ENCODE results near the gene KCND2.
A peak's percentile ranks its signal among the peaks of the same experiment; 100 is the strongest.

The KCND2 gene

DNA sequence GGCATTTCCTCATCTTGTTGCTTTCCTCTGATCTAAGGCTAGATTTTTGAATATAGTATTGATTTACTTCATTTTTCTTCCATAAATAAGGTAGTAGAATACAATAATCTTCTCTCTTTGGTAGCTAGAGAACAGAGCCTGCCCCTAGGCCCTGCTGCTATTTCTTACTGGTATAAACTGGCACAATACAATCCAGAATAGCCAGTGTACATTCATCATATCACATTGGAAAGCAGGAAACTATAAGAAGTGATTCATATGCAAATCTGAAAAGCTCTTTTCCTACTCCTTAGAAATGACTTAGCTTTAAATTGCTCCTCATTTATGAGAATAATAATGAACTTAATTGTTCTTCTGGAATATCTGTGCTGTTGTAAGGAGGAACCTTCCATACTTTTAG, 100.2 kb downstream of the KCND2 start:
- no peak for TF ChIP-seq CTCF (conservative IDR thresholded peaks at IDR 0.05; ENCODE audit: low read depth, low read length)
- DNase-seq (ENCODE audit: low read depth) = no peak
- H3K4me3 ChIP-seq (ENCODE audit: low read depth, low read length) = no peak overlapping the region

GRCh38 chr7:120394595-120394994, 121.6 kb downstream of the KCND2 start:
- H3K4me3 ChIP-seq (ENCODE audit: low read depth, low read length) = no peak overlapping the region
- DNase-seq (ENCODE audit: low read depth) = no peak
- no peak for TF ChIP-seq CTCF (conservative IDR thresholded peaks at IDR 0.05; ENCODE audit: low read depth, low read length)

DNA sequence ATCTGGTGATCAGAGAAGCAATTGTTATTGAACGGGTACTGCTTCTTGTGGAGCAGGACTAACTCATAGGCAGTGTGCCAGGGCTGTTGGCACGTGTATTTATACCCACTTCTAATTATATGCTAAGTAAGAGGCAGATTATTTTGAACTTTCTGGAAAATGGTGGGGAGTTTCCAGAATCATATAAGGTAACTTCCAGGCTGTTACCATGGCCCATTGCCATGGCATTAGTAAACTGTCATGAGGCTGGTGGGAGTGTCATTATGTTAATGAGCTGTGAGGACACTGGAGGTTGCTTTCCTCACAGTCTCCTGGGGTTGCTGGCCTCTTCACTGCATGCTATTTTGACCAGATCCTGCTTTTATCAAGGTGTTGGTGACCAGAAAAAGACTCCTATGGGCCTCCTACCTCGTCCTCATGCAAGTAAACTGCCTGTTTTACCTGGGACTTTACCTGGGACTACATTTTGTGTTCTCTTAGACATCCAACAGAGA, 122.6 kb downstream of the KCND2 start:
- no peak for TF ChIP-seq CTCF (conservative IDR thresholded peaks at IDR 0.05; ENCODE audit: low read depth, low read length)
- DNase-seq (ENCODE audit: low read depth) = no peak
- H3K4me3 ChIP-seq (ENCODE audit: low read depth, low read length) = no peak overlapping the region

- no peak for DNase-seq (ENCODE audit: low read depth)
- no peak overlapping the region for H3K4me3 ChIP-seq (ENCODE audit: low read depth, low read length)
- TF ChIP-seq CTCF (conservative IDR thresholded peaks at IDR 0.05; ENCODE audit: low read depth, low read length) = no peak
These were observed 125.5 kb downstream of the KCND2 start for GRCh38 chr7:120398284-120399000.

DNA sequence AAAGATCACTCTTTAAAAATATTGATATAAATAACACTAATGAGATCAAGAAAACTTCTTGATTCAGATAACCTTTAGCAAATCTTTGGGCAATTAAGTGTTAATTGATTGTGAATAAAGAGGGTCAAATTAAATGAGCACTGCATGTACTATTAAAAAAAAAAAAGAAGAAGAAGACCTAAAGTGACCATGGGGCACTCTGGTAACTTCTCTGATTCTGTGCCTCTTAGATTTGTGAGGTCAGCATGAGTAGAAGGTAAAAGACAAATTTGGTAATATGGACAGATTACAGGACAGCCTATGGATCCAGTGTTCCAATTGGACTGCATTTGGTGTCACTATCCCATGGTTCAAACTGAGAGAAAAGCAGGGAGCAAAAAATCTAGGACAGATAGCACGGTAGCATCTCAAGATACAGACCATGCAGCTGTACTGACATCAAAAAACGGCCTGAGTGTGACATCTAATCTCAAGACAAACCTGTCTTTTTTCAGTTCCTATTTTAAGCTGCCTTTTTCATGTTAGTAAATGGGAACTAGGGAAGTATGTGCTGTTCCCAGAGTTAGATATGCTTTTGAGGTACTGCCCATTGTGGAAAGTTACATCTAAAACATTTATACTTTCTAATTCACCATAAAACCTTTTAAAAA, 128.0 kb downstream of the KCND2 start:
- no peak for TF ChIP-seq CTCF (conservative IDR thresholded peaks at IDR 0.05; ENCODE audit: low read depth, low read length)
- DNase-seq (ENCODE audit: low read depth) = no peak
- no peak overlapping the region for H3K4me3 ChIP-seq (ENCODE audit: low read depth, low read length)

DNA sequence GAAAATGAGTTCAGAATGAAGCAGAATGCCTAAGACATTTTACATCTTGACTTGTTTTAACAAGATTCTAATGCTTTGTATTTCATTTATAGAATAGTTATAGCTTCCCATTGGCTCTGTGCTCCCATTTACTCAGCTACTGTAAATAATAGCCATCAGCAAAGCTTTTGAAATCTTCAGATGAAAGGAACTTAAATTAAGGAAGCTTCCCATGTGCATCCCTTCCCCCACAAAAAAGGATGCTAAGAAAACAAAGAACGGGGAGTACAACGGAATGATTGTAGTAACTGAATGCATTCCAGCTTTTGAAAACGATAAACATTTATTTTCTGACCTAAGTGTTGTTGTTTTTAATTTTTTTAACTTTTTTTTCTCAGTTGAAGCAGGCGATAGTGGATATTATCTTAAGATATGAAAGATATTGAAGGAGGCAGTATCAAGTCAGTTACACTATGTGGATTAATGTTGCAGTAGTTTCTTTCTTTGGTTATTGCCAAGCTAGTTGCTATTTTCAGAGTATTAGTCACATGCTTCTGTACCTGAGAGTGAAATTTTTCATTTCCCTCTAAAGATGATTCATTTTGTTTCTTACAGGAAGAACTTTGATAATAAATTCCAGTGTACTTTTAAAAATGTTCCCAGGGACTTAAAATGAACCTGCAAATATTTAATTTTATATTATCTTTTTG, 129.2 kb downstream of the KCND2 start:
- no peak overlapping the region for H3K4me3 ChIP-seq (ENCODE audit: low read depth, low read length)
- peak; percentile 22 for DNase-seq (ENCODE audit: low read depth)
- TF ChIP-seq CTCF (conservative IDR thresholded peaks at IDR 0.05; ENCODE audit: low read depth, low read length) = no peak
